ENCODE data around the gene PMIS2. TPM values are rescaled to one million over a fixed set of nuclear protein-coding genes. Genes with fewer than 3 reads are reported as not detected.

PMIS2 gene
- total RNA-seq, 1 experiment from 2014 or later, result not detected

- Histone ChIP-seq H3K36me3 (ENCODE audit: insufficient read depth, low read length) (no peaks in the 10 kb centered on the region), H3K4me2 (ENCODE audit: low read depth, low read length, poor library complexity, severe bottlenecking) (no peak overlapping the region), H4K20me1 (ENCODE audit: insufficient read depth, low read depth, low read length) (0 out of 2 replicates have a peak, but pooled peaks cover 5% of the 10 kb centered on the region), H3K9ac (ENCODE audit: low read length) (no peak overlapping the region), H3K9me3 (ENCODE audit: low read length) (no peaks in the 10 kb centered on the region), H3K4me3 (ENCODE audit: low read length) (no peak overlapping the region), H3K4me1 (ENCODE audit: low read length) (no peaks in the 10 kb centered on the region), H3K27me3 (ENCODE audit: low read length) (no peaks in the 10 kb centered on the region), H3K9me2 (replicated peaks; ENCODE audit: insufficient read depth, low read length) (no peaks in the 10 kb centered on the region), H3K79me2 (ENCODE audit: low read length) (no peaks in the 10 kb centered on the region), H2AFZ (ENCODE audit: low read length) (no peak overlapping the region), H3K27ac (ENCODE audit: low read length) (no peak overlapping the region)
- no peak for DNase-seq
Observed at GRCh38 chr19:35553385-35554000, 32.5 kb upstream of the PMIS2 start.

DNA sequence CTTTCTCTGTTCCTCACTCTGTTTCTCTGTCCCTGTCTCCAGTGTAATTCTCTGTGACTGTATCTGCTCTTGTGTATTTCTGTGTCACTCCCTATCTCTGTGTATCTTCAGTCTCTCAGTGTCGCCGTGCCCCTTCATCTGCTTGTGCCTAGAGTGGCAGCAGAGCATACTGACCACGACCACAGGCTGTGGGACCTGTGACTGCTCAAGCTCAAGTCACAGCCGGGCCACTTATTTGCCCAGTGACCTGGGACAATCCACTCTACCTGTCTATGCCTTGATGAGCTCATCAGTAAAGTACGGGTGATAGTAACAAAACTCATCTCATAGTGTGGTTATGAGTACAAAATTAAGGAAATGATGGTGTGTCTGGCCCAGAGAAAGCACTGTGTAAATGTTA lies 31.9 kb upstream of the PMIS2 start:
- H3K9me3 ChIP-seq (ENCODE audit: low read length), result no peaks in the 10 kb centered on the region
- H4K20me1 ChIP-seq (ENCODE audit: insufficient read depth, low read depth, low read length), result 0 out of 2 replicates have a peak, but pooled peaks cover 5% of the 10 kb centered on the region
- no peaks in the 10 kb centered on the region for H3K36me3 ChIP-seq (ENCODE audit: insufficient read depth, low read length)
- DNase-seq, result no peak
- no peak overlapping the region for H3K9ac ChIP-seq (ENCODE audit: low read length)
- H3K9me2 ChIP-seq (replicated peaks; ENCODE audit: insufficient read depth, low read length), result no peaks in the 10 kb centered on the region
- H3K4me3 ChIP-seq (ENCODE audit: low read length), result no peak overlapping the region
- no peak overlapping the region for H2AFZ ChIP-seq (ENCODE audit: low read length)
- peaks cover 4% of the 10 kb centered on the region for H3K4me1 ChIP-seq (ENCODE audit: low read length)
- no peaks in the 10 kb centered on the region for H3K27me3 ChIP-seq (ENCODE audit: low read length)
- H3K27ac ChIP-seq (ENCODE audit: low read length), result no peak overlapping the region
- no peak overlapping the region for H3K4me2 ChIP-seq (ENCODE audit: low read depth, low read length, poor library complexity, severe bottlenecking)
- no peaks in the 10 kb centered on the region for H3K79me2 ChIP-seq (ENCODE audit: low read length)

DNA sequence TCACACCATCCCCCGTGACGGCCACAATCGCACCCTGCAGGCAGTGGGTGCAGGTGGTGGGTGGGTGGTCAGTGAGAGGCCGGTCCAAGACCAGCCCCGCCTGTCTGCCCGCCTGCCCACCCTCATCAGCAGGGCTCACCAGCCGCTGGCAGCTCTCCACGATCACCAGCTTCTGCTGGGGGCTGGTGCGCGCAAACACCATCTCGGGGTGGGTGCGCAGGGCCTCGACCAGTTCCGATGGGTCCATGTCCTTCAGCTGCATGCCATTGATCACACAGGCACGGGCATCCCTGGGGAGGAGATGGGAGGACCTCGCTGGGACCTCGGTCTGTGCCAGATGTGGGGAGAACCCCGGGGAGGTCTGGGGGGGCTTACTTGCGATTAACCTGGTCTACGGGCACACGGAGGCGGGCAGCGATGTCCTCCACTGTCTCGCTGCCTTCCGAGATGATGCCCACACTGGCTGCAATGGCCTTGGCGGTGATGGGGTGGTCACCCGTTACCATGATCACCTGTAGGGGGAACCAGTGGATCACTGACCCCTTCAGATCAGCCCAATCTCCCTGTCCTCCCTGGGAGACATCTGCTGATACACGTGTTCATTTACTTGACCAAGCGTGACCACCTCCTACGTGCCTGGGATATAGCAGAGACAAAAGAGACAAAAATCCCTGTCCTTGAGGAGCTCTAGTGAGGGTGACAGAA lies 30.5 kb upstream of the PMIS2 start:
- Histone ChIP-seq H2AFZ (ENCODE audit: low read length) (no peak overlapping the region), H3K9ac (ENCODE audit: low read length) (no peak overlapping the region), H4K20me1 (ENCODE audit: insufficient read depth, low read depth, low read length) (no peaks in the 10 kb centered on the region), H3K79me2 (ENCODE audit: low read length) (no peaks in the 10 kb centered on the region), H3K4me3 (ENCODE audit: low read length) (no peak overlapping the region), H3K27me3 (ENCODE audit: low read length) (no peaks in the 10 kb centered on the region), H3K4me1 (ENCODE audit: low read length) (peaks cover 11% of the 10 kb centered on the region), H3K27ac (ENCODE audit: low read length) (no peak overlapping the region), H3K9me2 (replicated peaks; ENCODE audit: insufficient read depth, low read length) (no peaks in the 10 kb centered on the region), H3K9me3 (ENCODE audit: low read length) (no peaks in the 10 kb centered on the region), H3K4me2 (ENCODE audit: low read depth, low read length, poor library complexity, severe bottlenecking) (no peak overlapping the region), H3K36me3 (ENCODE audit: insufficient read depth, low read length) (no peaks in the 10 kb centered on the region)
- DNase-seq, result peak; percentile 67

GRCh38 chr19:35556025-35556590 lies 29.9 kb upstream of the PMIS2 start:
- Histone ChIP-seq H4K20me1 (ENCODE audit: insufficient read depth, low read depth, low read length) (no peaks in the 10 kb centered on the region), H3K27me3 (ENCODE audit: low read length) (no peaks in the 10 kb centered on the region), H3K9me2 (replicated peaks; ENCODE audit: insufficient read depth, low read length) (no peaks in the 10 kb centered on the region), H3K36me3 (ENCODE audit: insufficient read depth, low read length) (no peaks in the 10 kb centered on the region), H3K4me1 (ENCODE audit: low read length) (peaks cover 11% of the 10 kb centered on the region), H3K4me3 (ENCODE audit: low read length) (no peak overlapping the region), H3K9me3 (ENCODE audit: low read length) (no peaks in the 10 kb centered on the region), H2AFZ (ENCODE audit: low read length) (no peak overlapping the region), H3K9ac (ENCODE audit: low read length) (no peak overlapping the region), H3K79me2 (ENCODE audit: low read length) (no peaks in the 10 kb centered on the region), H3K27ac (ENCODE audit: low read length) (no peak overlapping the region), H3K4me2 (ENCODE audit: low read depth, low read length, poor library complexity, severe bottlenecking) (no peak overlapping the region)
- DNase-seq, result no peak

GRCh38 chr19:35556846-35557538 lies 29.0 kb upstream of the PMIS2 start:
- Histone ChIP-seq H3K9me2 (replicated peaks; ENCODE audit: insufficient read depth, low read length) (no peaks in the 10 kb centered on the region), H3K36me3 (ENCODE audit: insufficient read depth, low read length) (no peaks in the 10 kb centered on the region), H2AFZ (ENCODE audit: low read length) (no peak overlapping the region), H3K9me3 (ENCODE audit: low read length) (no peaks in the 10 kb centered on the region), H3K4me3 (ENCODE audit: low read length) (no peak overlapping the region), H3K79me2 (ENCODE audit: low read length) (no peaks in the 10 kb centered on the region), H3K27me3 (ENCODE audit: low read length) (no peaks in the 10 kb centered on the region), H3K4me2 (ENCODE audit: low read depth, low read length, poor library complexity, severe bottlenecking) (no peak overlapping the region), H3K27ac (ENCODE audit: low read length) (no peak overlapping the region), H3K4me1 (ENCODE audit: low read length) (peaks cover 11% of the 10 kb centered on the region), H3K9ac (ENCODE audit: low read length) (no peak overlapping the region), H4K20me1 (ENCODE audit: insufficient read depth, low read depth, low read length) (no peaks in the 10 kb centered on the region)
- no peak for DNase-seq

DNA sequence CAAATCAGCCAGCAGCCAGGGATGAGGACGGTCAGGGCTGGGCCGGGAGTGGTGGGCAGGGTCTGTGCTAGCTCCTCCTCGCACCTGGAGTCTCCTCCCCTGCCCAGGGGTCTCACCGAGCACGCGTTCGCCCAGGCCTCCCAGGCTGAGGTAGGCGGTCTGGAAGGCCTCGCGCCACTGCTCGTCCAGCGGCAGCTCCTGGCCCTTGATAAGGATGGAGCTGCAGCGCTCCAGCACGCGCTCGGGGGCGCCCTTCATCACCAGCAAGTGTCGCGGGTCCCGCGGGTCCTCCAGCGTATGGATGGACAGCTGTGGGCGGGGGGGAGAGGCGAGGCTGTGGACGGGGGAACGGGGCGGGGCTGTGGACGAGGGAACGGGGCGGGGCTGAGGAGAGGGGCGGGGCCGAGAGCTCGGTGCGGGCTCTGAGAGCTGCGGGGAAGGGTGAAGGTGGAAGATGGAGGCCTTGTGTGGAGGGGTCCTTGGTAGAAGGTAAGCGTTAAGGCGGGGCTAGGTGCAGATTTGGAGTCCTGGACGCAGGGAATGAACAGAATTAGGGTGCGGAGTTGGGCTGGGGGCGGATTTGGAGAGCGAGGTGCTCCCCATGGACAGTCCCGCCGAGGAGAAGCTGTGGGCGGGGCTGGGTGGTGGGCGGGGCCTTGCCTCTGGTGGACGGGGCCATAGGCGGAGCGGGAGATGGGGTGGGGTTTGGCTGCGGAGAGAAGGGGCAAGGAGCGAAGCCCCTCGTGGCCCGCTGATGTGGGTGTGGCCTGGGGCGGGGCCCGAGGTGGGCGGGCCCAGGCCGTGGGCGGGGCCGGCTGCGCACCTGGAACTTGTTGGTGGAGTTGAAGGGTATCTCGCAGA lies 28.2 kb upstream of the PMIS2 start:
- no peak overlapping the region for H3K9ac ChIP-seq (ENCODE audit: low read length)
- H3K36me3 ChIP-seq (ENCODE audit: insufficient read depth, low read length), result no peaks in the 10 kb centered on the region
- no peak overlapping the region for H3K4me3 ChIP-seq (ENCODE audit: low read length)
- no peak overlapping the region for H2AFZ ChIP-seq (ENCODE audit: low read length)
- H3K4me1 ChIP-seq (ENCODE audit: low read length), result peaks cover 11% of the 10 kb centered on the region
- no peak for DNase-seq
- no peaks in the 10 kb centered on the region for H3K27me3 ChIP-seq (ENCODE audit: low read length)
- no peaks in the 10 kb centered on the region for H4K20me1 ChIP-seq (ENCODE audit: insufficient read depth, low read depth, low read length)
- H3K27ac ChIP-seq (ENCODE audit: low read length), result no peak overlapping the region
- no peak overlapping the region for H3K4me2 ChIP-seq (ENCODE audit: low read depth, low read length, poor library complexity, severe bottlenecking)
- no peaks in the 10 kb centered on the region for H3K79me2 ChIP-seq (ENCODE audit: low read length)
- no peaks in the 10 kb centered on the region for H3K9me3 ChIP-seq (ENCODE audit: low read length)
- H3K9me2 ChIP-seq (replicated peaks; ENCODE audit: insufficient read depth, low read length), result no peaks in the 10 kb centered on the region

DNA sequence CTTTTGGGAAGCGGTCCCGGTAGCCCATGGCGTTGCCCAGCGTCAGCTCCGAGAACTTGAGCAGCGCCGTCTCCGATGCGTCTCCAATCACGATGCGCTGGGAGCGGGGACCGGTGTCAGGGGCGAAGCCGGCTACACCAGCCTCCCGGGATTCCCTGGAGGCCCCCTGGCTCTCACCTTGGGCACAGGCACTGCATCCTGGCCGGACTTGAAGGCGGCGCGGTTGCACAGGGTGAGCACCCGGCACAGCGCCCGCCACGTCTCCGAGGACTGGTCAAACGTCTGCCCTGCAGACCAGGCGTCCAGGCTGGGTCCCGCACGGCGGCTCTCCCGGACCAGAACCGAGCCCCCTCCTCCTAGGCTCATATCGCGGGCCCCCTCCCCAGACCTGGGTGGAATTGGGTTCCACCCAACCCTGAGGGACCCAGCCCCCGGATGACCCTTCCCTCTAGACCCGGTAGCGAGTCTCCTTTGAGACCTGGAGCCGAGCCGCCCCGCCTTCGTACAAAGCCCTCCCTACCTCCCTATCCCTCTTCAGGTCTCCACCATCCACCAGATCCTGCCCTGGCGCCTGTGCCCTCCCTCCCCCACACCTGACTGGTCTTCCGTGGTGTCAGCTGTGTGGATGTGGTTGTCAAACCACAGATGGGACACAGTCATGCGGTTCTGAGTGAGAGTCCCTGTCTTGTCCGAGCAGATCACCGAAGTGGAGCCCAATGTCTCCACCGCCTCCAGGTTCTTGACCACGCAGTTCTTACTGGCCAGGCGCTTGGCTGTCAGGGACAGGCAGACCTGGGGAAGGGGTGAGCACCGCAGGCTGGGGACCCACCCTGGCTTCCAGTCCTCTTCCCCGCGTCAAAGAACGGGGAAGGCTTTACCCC lies 27.3 kb upstream of the PMIS2 start:
- H3K4me1 ChIP-seq (ENCODE audit: low read length), result peaks cover 11% of the 10 kb centered on the region
- no peaks in the 10 kb centered on the region for H3K9me2 ChIP-seq (replicated peaks; ENCODE audit: insufficient read depth, low read length)
- H3K9ac ChIP-seq (ENCODE audit: low read length), result no peak overlapping the region
- no peaks in the 10 kb centered on the region for H4K20me1 ChIP-seq (ENCODE audit: insufficient read depth, low read depth, low read length)
- no peak overlapping the region for H3K27ac ChIP-seq (ENCODE audit: low read length)
- H3K79me2 ChIP-seq (ENCODE audit: low read length), result no peaks in the 10 kb centered on the region
- H3K4me2 ChIP-seq (ENCODE audit: low read depth, low read length, poor library complexity, severe bottlenecking), result no peak overlapping the region
- H3K36me3 ChIP-seq (ENCODE audit: insufficient read depth, low read length), result no peaks in the 10 kb centered on the region
- no peaks in the 10 kb centered on the region for H3K27me3 ChIP-seq (ENCODE audit: low read length)
- no peaks in the 10 kb centered on the region for H3K9me3 ChIP-seq (ENCODE audit: low read length)
- H3K4me3 ChIP-seq (ENCODE audit: low read length), result no peak overlapping the region; the same call in 1 of the 2 replicates
- DNase-seq, result no peak
- no peak overlapping the region for H2AFZ ChIP-seq (ENCODE audit: low read length)
